GM18858 (cell line): Measurements from ENCODE around the gene TRIM69.

Experiments used
- ATAC-seq: cut with Tn5 transposase; IDR thresholded peaks from one replicate; pipeline ENCODE4 v1.9.1; 2021; ENCODE audit not compliant: unreplicated experiment

Gene TRIM69

GRCh38 chr15:44801797-44802196 lies 65.5 kb downstream of the TRIM69 start:
- ATAC-seq = no peak

- peak; percentile 72 for ATAC-seq
Observed at GRCh38 chr15:44802336-44802735, 66.0 kb downstream of the TRIM69 start.

GRCh38 chr15:44804298-44805046 lies 68.1 kb downstream of the TRIM69 start:
- ATAC-seq = no peak

- no peak for ATAC-seq
Observed at GRCh38 chr15:44808557-44808956, 72.2 kb downstream of the TRIM69 start.

- ATAC-seq = no peak
Observed at GRCh38 chr15:44810237-44810636, 73.9 kb downstream of the TRIM69 start.

GRCh38 chr15:44811337-44811736 lies 75.0 kb downstream of the TRIM69 start:
- no peak for ATAC-seq

GRCh38 chr15:44812029-44812517 lies 75.7 kb downstream of the TRIM69 start:
- no peak for ATAC-seq

GRCh38 chr15:44813231-44813630 lies 76.9 kb downstream of the TRIM69 start:
- ATAC-seq = no peak
